ENCODE results near the gene SLC22A15.
"Not testable (repeated sequence)": the region's sequence is repeated elsewhere in the genome, so short reads cannot be mapped to it uniquely, and the experiment has no call there.

Gene SLC22A15

GRCh38 chr1:115976062-115976920, at the start of gene SLC22A15:
Gene SLC22A15 (plus strand): TSS chr1:115976513. CDS start chr1:115976628, 115 bp downstream.
- no peak for DNase-seq (ENCODE audit: low read depth)

- DNase-seq (ENCODE audit: low read depth) = no peak
Observed at GRCh38 chr1:115927971-115928370, 48.3 kb upstream of the SLC22A15 start.

GRCh38 chr1:115929881-115930280, 46.4 kb upstream of the SLC22A15 start:
- no peak for DNase-seq (ENCODE audit: low read depth)

GRCh38 chr1:115933625-115934024, 42.7 kb upstream of the SLC22A15 start:
- DNase-seq (ENCODE audit: low read depth) = no peak

- DNase-seq (ENCODE audit: low read depth) = no peak
Observed at GRCh38 chr1:115939455-115939854, 36.9 kb upstream of the SLC22A15 start.

GRCh38 chr1:115946116-115946515, 30.2 kb upstream of the SLC22A15 start:
- no peak for DNase-seq (ENCODE audit: low read depth)

GRCh38 chr1:115949156-115949555, 27.2 kb upstream of the SLC22A15 start:
- DNase-seq (ENCODE audit: low read depth) = no peak

GRCh38 chr1:115951560-115951959, 24.8 kb upstream of the SLC22A15 start:
- no peak for DNase-seq (ENCODE audit: low read depth)

GRCh38 chr1:115952547-115952946, 23.8 kb upstream of the SLC22A15 start:
- DNase-seq (ENCODE audit: low read depth) = no peak

GRCh38 chr1:115953180-115953579, 23.1 kb upstream of the SLC22A15 start:
- DNase-seq (ENCODE audit: low read depth) = no peak

GRCh38 chr1:115954684-115955083, 21.6 kb upstream of the SLC22A15 start:
- DNase-seq (ENCODE audit: low read depth) = no peak

- DNase-seq (ENCODE audit: low read depth) = no peak
Observed at GRCh38 chr1:115955228-115955627, 21.1 kb upstream of the SLC22A15 start.

- no peak for DNase-seq (ENCODE audit: low read depth)
Observed at GRCh38 chr1:115958866-115959265, 17.4 kb upstream of the SLC22A15 start.

- no peak for DNase-seq (ENCODE audit: low read depth)
Observed at GRCh38 chr1:115969509-115969908, 6.8 kb upstream of the SLC22A15 start.

GRCh38 chr1:115971778-115972177, 4.5 kb upstream of the SLC22A15 start:
- not testable (repeated sequence) for DNase-seq (ENCODE audit: low read depth)

- no peak for DNase-seq (ENCODE audit: low read depth)
Observed at GRCh38 chr1:115973154-115973553, 3.2 kb upstream of the SLC22A15 start.

GRCh38 chr1:115975569-115976061, 698 bp upstream of the SLC22A15 start:
- no peak for DNase-seq (ENCODE audit: low read depth)

GRCh38 chr1:115976921-115977498, 697 bp downstream of the SLC22A15 start:
- no peak for DNase-seq (ENCODE audit: low read depth)

GRCh38 chr1:115977499-115978258, 1.4 kb downstream of the SLC22A15 start:
- DNase-seq (ENCODE audit: low read depth) = no peak

GRCh38 chr1:115978292-115978941, 2.1 kb downstream of the SLC22A15 start:
- no peak for DNase-seq (ENCODE audit: low read depth)

- DNase-seq (ENCODE audit: low read depth) = no peak
Observed at GRCh38 chr1:115980156-115980555, 3.8 kb downstream of the SLC22A15 start.

Data from stimulated activated CD8-positive, alpha-beta memory T cell treated with anti-CD3 and anti-CD28 coated beads, Interleukin-12 subunit alpha, Interleukin-12 subunit beta, amount 100 ng/mL, for 1 hour (primary cell).